Activated naive CD8-positive, alpha-beta T cell (primary cell): Measurements from ENCODE around the gene IQGAP2.
"Not testable (repeated sequence)": the region's sequence is repeated elsewhere in the genome, so short reads cannot be mapped to it uniquely, and the experiment has no call there.

ENCODE experiments used
- H3K27ac Mint-ChIP-seq: one replicate; pipeline ENCODE4 v1.8.0; 2021; ENCODE audit warnings: mixed read lengths
- H3K27me3 Mint-ChIP-seq: one replicate; pipeline ENCODE4 v1.8.0; 2021; ENCODE audit warnings: mixed read lengths
- H3K36me3 Mint-ChIP-seq: one replicate; pipeline ENCODE4 v1.8.0; 2021; ENCODE audit warnings: mixed read lengths
- H3K4me1 Mint-ChIP-seq: one replicate; pipeline ENCODE4 v1.8.0; 2021; ENCODE audit warnings: low read depth, mixed read lengths
- H3K4me3 Mint-ChIP-seq: one replicate; pipeline ENCODE4 v1.8.0; 2021; ENCODE audit warnings: mild to moderate bottlenecking, mixed read lengths
- H3K9me3 Mint-ChIP-seq: one replicate; pipeline ENCODE4 v1.8.0; 2021; ENCODE audit warnings: low read depth, mixed read lengths

IQGAP2 gene

GRCh38 chr5:76497986-76498717, 95.1 kb downstream of the IQGAP2 start:
- Mint-ChIP-seq H3K27me3 (no peaks in the 10 kb centered on the region), H3K27ac (no peak overlapping the region), H3K4me1 (peaks cover 44% of the 10 kb centered on the region)

GRCh38 chr5:76499507-76500161, 96.5 kb downstream of the IQGAP2 start:
- H3K27ac Mint-ChIP-seq = no peak overlapping the region
- H3K27me3 Mint-ChIP-seq = no peaks in the 10 kb centered on the region
- no peak overlapping the region for H3K4me3 Mint-ChIP-seq
- peaks cover 8% of the 10 kb centered on the region for H3K36me3 Mint-ChIP-seq
- H3K9me3 Mint-ChIP-seq = no peaks in the 10 kb centered on the region
- H3K4me1 Mint-ChIP-seq = peaks cover 52% of the 10 kb centered on the region

More at GRCh38 chr5:76497986-76498717, 95.1 kb downstream of the IQGAP2 start:
- Mint-ChIP-seq H3K4me3 (no peak overlapping the region), H3K36me3 (peaks cover 8% of the 10 kb centered on the region), H3K9me3 (no peaks in the 10 kb centered on the region)

DNA sequence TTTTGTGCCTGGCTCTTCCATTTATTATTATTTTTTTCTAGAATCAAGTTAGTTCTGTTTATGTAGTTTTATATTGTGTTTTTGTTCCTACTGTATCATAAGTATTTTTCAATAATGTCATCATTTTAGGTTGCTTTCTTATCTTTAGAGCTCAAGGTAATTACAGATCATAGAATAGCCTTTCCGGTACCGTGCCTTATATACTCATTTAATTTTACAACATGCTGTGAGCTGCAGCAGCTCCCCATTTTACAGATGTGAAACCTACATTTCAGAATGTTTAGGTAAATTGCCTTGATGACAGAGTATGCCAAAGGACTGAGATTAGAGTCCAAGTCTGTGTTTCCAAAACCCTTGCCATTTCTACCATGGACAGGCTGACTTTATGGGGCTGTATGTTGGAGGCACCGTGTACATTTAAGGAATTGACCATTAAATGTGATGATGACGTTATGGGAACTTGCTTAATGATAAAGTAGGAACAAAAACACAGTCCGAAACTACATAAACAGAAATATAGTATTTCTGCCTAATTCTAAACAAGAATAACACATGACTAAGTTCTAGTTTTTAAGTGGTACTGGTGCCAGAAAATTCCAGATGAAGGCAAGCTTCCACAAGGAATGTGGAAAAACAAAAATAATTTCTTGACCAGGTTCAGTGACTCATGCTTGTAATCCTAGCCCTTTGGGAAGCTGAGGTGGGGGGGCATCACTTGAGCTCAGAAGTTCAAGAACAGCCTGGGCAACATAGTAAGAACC, 97.7 kb downstream of the IQGAP2 start:
- no peaks in the 10 kb centered on the region for H3K27me3 Mint-ChIP-seq
- no peak overlapping the region for H3K4me3 Mint-ChIP-seq
- no peak overlapping the region for H3K27ac Mint-ChIP-seq
- peaks cover 55% of the 10 kb centered on the region for H3K4me1 Mint-ChIP-seq
- H3K9me3 Mint-ChIP-seq = no peaks in the 10 kb centered on the region
- H3K36me3 Mint-ChIP-seq = peaks cover 5% of the 10 kb centered on the region

- Mint-ChIP-seq H3K27me3 (no peaks in the 10 kb centered on the region), H3K9me3 (no peaks in the 10 kb centered on the region), H3K4me1 (peaks cover 36% of the 10 kb centered on the region), H3K27ac (no peak overlapping the region), H3K36me3 (peaks cover 2% of the 10 kb centered on the region), H3K4me3 (no peak overlapping the region)
These were observed 100.8 kb downstream of the IQGAP2 start for GRCh38 chr5:76503929-76504328.

- Mint-ChIP-seq H3K4me1 (peaks cover 31% of the 10 kb centered on the region), H3K4me3 (no peak overlapping the region), H3K9me3 (no peaks in the 10 kb centered on the region)
These were observed 101.9 kb downstream of the IQGAP2 start for GRCh38 chr5:76504901-76505564.

GRCh38 chr5:76513476-76513875, 110.4 kb downstream of the IQGAP2 start:
- H3K27me3 Mint-ChIP-seq = no peaks in the 10 kb centered on the region
- no peak overlapping the region for H3K27ac Mint-ChIP-seq
- peaks cover 9% of the 10 kb centered on the region for H3K36me3 Mint-ChIP-seq
- H3K4me3 Mint-ChIP-seq = no peak overlapping the region
- no peaks in the 10 kb centered on the region for H3K9me3 Mint-ChIP-seq
- peaks cover 15% of the 10 kb centered on the region for H3K4me1 Mint-ChIP-seq

More at GRCh38 chr5:76504901-76505564, 101.9 kb downstream of the IQGAP2 start:
- H3K27ac Mint-ChIP-seq = no peak overlapping the region
- H3K27me3 Mint-ChIP-seq = no peaks in the 10 kb centered on the region
- peaks cover 2% of the 10 kb centered on the region for H3K36me3 Mint-ChIP-seq

DNA sequence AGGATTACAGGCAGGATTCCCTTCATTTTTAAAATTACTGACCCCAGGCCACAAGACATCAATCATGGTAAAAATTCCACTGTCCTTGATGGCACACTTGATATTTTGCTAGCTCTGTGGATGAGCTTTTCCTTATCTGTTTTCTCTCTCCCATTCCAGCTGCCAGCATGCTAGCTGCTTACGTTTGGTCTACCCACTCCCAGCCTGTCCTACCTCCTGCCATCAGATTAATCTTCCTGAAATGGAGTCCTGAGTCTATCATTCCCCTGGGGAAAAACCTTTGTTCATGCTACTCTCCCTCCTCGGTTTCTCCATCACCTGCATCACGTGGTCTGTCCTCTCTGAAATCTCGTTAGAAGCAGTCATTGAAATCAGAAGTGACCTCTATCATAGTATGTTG, 111.2 kb downstream of the IQGAP2 start:
- H3K4me1 Mint-ChIP-seq = peaks cover 21% of the 10 kb centered on the region
- peaks cover 4% of the 10 kb centered on the region for H3K9me3 Mint-ChIP-seq
- H3K36me3 Mint-ChIP-seq = peaks cover 13% of the 10 kb centered on the region
- peak overlapping the region; percentile 23 for H3K27ac Mint-ChIP-seq
- no peaks in the 10 kb centered on the region for H3K27me3 Mint-ChIP-seq
- H3K4me3 Mint-ChIP-seq = no peak overlapping the region

DNA sequence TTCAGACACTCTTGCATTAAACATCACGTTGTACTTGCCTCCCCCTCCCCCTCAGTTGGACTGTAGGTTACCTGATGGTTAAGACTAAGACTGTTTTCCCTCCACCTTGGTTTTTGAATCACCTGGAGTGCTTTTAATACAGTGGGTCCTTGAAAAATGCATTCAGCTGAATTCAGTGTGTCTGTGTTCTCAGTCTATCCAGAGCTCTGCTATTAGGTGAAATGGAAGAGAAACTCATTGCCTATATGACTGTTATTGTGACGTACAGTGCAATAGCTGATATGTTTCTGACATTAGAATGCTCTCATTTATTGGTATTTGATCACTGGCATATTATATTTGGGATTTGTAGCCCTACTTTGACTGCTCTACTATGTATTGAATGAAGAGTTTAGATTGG, 111.6 kb downstream of the IQGAP2 start:
- H3K27ac Mint-ChIP-seq = peak overlapping the region; percentile 23
- peaks cover 4% of the 10 kb centered on the region for H3K9me3 Mint-ChIP-seq
- peaks cover 23% of the 10 kb centered on the region for H3K4me1 Mint-ChIP-seq
- H3K27me3 Mint-ChIP-seq = no peaks in the 10 kb centered on the region
- H3K36me3 Mint-ChIP-seq = peaks cover 14% of the 10 kb centered on the region
- no peak overlapping the region for H3K4me3 Mint-ChIP-seq

DNA sequence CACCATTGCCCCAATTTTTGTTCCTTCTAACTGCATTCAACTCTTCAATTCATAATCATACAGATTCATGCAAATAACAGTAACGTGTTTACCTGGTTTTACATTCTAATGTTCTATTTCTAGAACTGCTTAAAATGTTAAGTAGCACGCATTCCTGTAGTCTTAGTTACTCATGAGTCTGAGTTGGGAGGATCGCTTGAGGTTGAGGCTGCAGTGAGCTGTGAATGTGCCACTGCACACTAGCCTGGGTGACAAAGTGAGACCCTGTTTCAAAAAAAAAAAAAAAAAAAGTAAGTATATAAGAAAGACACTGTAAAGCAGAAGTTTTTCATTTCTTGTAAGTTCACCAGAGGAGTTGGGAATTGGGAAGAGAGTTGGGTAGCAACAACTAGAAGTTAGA, 114.2 kb downstream of the IQGAP2 start:
- Mint-ChIP-seq H3K27ac (no peak overlapping the region), H3K4me3 (no peak overlapping the region), H3K36me3 (peaks cover 14% of the 10 kb centered on the region), H3K27me3 (no peaks in the 10 kb centered on the region), H3K4me1 (peaks cover 40% of the 10 kb centered on the region), H3K9me3 (peaks cover 4% of the 10 kb centered on the region)

GRCh38 chr5:76518246-76518645, 115.2 kb downstream of the IQGAP2 start:
- H3K27me3 Mint-ChIP-seq, H3K9me3 Mint-ChIP-seq, H3K27ac Mint-ChIP-seq, H3K4me3 Mint-ChIP-seq: not testable (repeated sequence)
- Mint-ChIP-seq H3K4me1 (peaks cover 45% of the 10 kb centered on the region), H3K36me3 (peaks cover 14% of the 10 kb centered on the region)

DNA sequence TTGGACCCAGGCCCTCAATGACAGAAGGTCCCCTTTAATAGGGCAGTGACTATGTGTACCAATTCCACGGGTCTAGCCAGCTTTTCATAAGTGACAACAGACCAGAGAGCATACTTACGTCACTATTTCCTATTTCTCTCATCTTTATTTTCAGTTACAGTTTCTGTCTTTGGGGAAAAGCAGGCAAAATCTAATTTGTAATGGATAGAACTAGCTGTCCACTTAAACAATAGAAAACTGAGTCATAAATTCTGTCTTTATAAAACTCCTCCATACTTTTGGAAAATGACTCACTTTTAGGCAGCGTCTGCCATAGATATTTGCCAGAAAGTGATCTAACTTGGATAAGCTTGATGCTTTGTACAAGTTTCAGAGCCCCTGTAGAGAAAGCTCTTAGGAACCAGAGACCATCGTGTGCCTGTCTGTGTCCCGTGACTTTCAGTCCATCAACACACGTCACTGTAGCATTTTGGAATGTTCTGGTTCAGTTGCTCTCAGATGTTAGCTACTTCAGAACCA, 118.2 kb downstream of the IQGAP2 start:
- Mint-ChIP-seq H3K4me3 (peak overlapping the region; percentile 46), H3K36me3 (peaks cover 10% of the 10 kb centered on the region), H3K27me3 (no peaks in the 10 kb centered on the region), H3K9me3 (peaks cover 4% of the 10 kb centered on the region), H3K27ac (peak overlapping the region; percentile 94), H3K4me1 (peaks cover 64% of the 10 kb centered on the region)

- H3K27ac Mint-ChIP-seq = peak overlapping the region; percentile 94
- H3K36me3 Mint-ChIP-seq = peaks cover 10% of the 10 kb centered on the region
- peaks cover 72% of the 10 kb centered on the region for H3K4me1 Mint-ChIP-seq
- no peak overlapping the region for H3K4me3 Mint-ChIP-seq
- H3K9me3 Mint-ChIP-seq = peaks cover 4% of the 10 kb centered on the region
- no peaks in the 10 kb centered on the region for H3K27me3 Mint-ChIP-seq
These were observed 119.2 kb downstream of the IQGAP2 start for GRCh38 chr5:76522103-76522935.

GRCh38 chr5:76524101-76524835, 121.2 kb downstream of the IQGAP2 start:
- Mint-ChIP-seq H3K36me3 (peaks cover 7% of the 10 kb centered on the region), H3K4me1 (peaks cover 84% of the 10 kb centered on the region), H3K9me3 (peaks cover under 1% of the 10 kb centered on the region), H3K27me3 (no peaks in the 10 kb centered on the region), H3K27ac (peak overlapping the region; percentile 59), H3K4me3 (no peak overlapping the region)
